ENCODE results near the gene B3GNT3. TPM values are rescaled to one million over a fixed set of nuclear protein-coding genes. Genes with fewer than 3 reads are reported as not detected.
"Not testable (repeated sequence)": the region's sequence is repeated elsewhere in the genome, so short reads cannot be mapped to it uniquely, and the experiment has no call there.

B3GNT3 gene
- total RNA-seq, 1 experiment from 2014 or later: 0.20 TPM

DNA sequence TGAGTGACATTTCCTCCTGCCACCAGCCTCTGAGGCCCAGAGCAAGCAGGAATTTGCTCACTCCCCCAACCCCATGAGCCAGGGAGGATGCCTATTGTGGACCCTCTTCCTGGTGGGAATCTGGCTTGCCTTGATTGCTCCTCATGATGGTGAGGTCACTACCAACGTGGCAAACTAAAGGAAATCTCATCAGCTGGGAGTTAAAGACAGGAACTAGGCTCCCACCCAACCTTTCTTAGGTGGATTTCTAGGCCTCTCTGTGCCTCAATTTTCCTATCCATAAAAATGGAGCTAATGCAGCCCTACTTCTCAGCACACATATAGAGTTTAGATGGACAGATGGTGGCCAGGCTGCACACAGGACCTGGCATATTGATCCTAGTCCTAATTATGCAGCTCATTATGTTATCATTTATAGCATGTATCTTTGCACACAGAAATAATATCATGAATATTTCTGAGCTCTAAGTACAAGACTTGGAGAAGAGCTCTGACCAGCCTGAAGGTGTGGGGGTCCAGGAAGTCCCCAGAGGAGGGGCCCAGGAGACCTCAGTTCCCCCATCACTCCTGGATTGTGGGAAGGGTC lies 2.0 kb downstream of the B3GNT3 start:
- DNase-seq (ENCODE audit: low read depth): no peak

- peak; percentile 94 for DNase-seq (ENCODE audit: low read depth)
Observed at GRCh38 chr19:17797424-17798201, 2.7 kb downstream of the B3GNT3 start.

DNA sequence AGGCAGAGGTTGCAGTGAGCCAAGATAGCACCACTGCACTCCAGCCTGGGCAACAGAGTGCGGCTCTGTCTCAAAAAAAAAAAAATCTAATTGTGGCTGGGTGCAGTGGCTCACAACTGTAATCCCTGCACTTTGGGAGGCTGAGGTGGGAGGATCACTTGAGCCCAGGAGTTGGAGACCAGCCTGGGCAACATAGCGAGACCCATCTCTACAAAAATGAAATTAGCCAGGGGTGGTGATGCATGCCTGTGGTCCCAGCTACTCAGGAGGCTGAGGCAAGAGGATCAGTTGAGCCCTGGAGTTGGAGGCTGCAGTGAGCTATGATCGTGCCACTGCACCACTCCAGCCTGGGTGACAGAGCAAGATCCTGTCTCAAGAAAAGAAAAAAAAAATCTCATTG lies 3.7 kb downstream of the B3GNT3 start:
- DNase-seq (ENCODE audit: low read depth): not testable (repeated sequence)

DNA sequence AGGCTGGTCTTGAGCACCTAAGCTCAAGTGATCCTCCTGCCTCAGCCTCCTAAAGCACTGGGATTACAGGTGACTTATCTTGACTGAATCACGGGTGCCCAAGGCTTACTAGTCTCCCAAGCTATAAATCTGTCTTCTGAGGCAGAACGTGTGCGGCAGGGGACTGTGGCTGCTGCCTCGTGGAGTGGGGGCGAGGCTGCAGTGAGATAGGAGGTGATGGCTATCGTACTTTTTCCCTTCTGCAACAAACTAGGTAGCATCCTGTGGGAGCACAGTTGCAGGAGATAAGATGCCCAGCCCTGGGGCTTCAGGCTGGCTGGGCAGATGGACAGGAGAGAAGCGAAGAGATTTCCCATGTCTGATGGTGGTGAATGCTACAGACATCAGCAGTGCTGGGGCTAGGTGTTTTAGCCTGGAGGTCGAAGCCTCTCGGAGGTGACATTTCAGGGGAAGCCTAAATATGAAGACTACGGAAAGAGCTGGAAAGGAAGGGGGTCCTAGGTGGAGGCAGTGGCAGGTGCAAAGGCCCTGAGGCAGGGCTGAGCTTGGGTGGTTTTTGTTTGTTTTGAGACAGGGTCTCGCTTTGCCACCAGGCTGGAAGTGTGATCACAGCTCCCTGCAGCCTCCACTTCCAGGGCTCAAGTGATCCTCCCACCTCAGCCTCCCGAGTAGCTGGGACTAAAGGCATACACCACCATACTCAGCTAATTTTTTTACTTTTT lies 7.4 kb downstream of the B3GNT3 start:
- DNase-seq (ENCODE audit: low read depth): no peak

GRCh38 chr19:17803264-17803896 lies 8.4 kb downstream of the B3GNT3 start:
- DNase-seq (ENCODE audit: low read depth): no peak

DNA sequence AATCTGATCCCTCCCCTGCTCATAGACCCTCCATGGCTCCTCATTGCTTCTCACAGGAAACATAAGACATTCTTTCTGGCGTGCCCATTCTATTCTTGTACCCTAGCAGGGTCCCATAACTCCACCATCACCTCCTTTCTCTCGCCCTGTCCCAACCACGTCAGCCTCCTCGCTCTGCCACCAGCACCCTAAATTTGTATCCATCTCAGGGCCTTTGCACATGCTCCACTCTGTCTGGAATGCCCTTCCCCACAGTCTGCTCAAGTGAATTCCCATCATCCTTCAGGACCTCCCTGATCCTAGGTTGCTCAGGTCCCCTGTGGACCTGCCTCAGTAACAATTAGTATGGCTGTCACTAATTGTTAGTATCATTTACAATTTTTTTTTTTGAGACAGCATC lies 10.5 kb downstream of the B3GNT3 start:
- DNase-seq (ENCODE audit: low read depth): no peak

GRCh38 chr19:17806945-17807344 lies 12.0 kb downstream of the B3GNT3 start:
- peak; percentile 51 for DNase-seq (ENCODE audit: low read depth)

DNA sequence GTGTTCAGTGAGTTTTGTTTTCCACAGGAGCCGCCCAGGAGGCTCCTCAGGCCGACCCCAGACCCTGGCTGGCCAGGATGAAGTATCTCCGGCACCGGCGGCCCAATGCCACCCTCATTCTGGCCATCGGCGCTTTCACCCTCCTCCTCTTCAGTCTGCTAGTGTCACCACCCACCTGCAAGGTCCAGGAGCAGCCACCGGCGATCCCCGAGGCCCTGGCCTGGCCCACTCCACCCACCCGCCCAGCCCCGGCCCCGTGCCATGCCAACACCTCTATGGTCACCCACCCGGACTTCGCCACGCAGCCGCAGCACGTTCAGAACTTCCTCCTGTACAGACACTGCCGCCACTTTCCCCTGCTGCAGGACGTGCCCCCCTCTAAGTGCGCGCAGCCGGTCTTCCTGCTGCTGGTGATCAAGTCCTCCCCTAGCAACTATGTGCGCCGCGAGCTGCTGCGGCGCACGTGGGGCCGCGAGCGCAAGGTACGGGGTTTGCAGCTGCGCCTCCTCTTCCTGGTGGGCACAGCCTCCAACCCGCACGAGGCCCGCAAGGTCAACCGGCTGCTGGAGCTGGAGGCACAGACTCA lies 12.9 kb downstream of the B3GNT3 start:
- DNase-seq (ENCODE audit: low read depth): no peak

- DNase-seq (ENCODE audit: low read depth): no peak
Observed at GRCh38 chr19:17811103-17811502, 16.2 kb downstream of the B3GNT3 start.

DNA sequence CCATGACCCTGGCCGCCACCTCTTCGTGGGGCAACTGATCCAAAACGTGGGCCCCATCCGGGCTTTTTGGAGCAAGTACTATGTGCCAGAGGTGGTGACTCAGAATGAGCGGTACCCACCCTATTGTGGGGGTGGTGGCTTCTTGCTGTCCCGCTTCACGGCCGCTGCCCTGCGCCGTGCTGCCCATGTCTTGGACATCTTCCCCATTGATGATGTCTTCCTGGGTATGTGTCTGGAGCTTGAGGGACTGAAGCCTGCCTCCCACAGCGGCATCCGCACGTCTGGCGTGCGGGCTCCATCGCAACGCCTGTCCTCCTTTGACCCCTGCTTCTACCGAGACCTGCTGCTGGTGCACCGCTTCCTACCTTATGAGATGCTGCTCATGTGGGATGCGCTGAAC lies 16.7 kb downstream of the B3GNT3 start:
- no peak for DNase-seq (ENCODE audit: low read depth)

- no peak for DNase-seq (ENCODE audit: low read depth)
Observed at GRCh38 chr19:17812099-17812498, 17.2 kb downstream of the B3GNT3 start.

- DNase-seq (ENCODE audit: low read depth): no peak
Observed at GRCh38 chr19:17817668-17818363, 22.9 kb downstream of the B3GNT3 start.

DNA sequence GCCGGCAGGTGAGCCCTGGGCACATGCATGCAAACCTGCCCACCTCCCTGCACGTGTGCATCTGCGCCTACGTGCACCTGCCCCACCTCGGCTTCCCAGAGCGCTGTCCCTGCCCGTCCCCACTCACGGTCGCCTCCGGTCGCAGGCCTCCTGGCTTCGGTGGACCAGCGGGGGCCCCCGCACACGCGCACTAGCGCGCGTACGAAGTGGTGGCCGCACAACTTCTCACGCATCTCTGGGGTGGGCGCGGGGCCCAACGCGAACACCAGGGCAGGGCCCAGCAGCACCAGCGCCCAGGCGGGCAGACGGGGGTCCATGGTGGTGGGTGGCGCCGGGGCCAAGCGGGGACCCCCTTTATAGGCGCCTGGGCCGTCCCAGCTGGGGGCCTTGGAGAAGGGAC lies 26.3 kb downstream of the B3GNT3 start, which contains the start of gene INSL3:
INSL3 (minus strand) TSS at position 330 of the 400 bp plus-strand sequence; CDS start at position 317, 13 bp downstream.
- no peak for DNase-seq (ENCODE audit: low read depth)

GRCh38 chr19:17824339-17824738 lies 29.4 kb downstream of the B3GNT3 start:
- no peak for DNase-seq (ENCODE audit: low read depth)

GRCh38 chr19:17826508-17827056 lies 31.6 kb downstream of the B3GNT3 start:
- DNase-seq (ENCODE audit: low read depth): no peak

DNA sequence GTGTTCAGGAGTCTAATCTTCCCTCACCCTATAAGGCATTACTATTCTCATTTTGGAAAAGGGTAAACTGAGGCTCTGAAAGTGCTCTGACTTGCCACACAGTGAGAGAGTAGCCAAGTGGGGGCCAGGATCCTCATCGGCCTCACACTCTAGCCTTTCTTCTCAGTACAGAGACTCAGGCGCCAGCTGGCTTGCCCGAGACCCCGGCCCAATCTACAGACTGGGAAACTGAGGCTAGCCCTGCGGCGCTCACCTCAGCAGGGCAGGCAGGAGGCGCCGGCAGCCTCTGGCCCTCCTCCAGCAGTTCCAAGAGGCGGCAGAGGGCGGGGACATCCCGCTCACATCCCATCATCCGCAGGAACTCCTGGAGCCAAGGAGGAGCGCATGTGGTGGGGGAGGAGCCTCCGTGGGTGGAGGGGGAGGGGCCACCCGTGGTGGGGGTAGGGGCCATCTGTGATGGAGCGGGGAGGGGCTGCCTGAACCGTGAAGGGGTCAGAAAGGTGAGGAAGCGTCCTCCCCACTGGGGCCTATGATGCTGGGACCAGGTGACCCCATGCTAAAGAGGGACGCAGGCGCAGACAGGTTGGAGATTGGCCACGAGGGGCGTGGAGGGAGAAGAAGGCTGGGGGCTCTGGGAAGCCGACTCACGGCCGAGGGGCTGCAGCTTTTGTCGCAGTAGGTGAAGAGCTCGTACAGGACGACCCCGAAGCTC lies 35.1 kb downstream of the B3GNT3 start:
- peak; percentile 69 for DNase-seq (ENCODE audit: low read depth)

DNA sequence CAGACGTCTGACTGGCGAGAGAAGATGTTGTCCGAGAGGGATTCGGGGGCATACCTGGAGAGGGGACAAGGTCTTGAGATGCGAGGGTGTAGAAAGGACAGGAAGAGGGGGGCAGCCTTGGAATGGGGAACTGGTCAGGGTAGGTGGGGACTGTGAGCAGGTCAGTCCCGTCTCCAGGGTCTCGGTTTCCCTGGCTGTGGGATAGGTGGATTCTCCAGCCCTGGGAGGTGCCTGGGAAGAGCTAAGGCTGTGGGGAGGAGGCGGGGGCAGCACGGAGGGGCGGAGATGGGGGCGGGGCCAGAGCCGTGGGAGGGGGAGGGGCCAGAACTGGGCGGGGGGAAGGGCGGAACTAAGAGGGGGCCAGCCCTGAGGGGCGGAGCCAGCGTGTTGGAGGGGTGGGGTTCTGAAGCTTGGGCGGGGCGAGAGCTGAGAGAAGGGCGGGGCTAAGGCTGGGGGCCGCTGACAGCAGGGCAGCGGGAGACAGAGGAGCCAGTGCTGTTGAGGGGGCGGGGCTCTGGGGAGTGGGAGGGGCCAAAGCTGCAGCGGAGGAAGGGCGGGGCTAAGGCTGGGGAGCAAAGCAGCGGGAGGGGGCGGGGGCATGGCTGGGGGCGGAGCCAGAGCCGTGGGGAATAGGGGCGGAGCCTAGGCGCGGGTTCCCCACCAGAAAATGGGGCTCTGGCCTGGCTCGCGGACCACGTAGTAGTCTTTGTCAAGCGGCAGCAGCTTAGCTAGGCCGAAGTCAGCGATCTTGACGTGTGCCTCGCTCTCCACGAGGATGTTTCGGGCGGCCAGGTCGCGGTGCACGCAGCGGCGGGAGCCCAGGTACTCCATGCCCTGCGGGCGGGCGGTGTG lies 35.9 kb downstream of the B3GNT3 start:
- peak; percentile 78 for DNase-seq (ENCODE audit: low read depth)

GRCh38 chr19:17831419-17831888 lies 36.5 kb downstream of the B3GNT3 start:
- DNase-seq (ENCODE audit: low read depth): no peak

All from M059J (cell line).